ENCODE results near the gene TIMM17B. TPM values are rescaled to one million over a fixed set of nuclear protein-coding genes. Genes with fewer than 3 reads are reported as not detected.

Gene TIMM17B
- total and polyA plus RNA-seq, 2 of the 8 experiments (the other 6 are each of a cell fraction or from before 2014, with no cell fraction given): 77.8 to 246 TPM

- peak; percentile 82 to 84 for DNase-seq (ENCODE audit: low read depth in 1 of 2, low spot score in 2 of 2)
- TF ChIP-seq BRCA1 (IDR thresholded peaks at IDR 0.05; ENCODE audit: low read depth, low read length) (no peak), HDAC2 (IDR thresholded peaks at IDR 0.05; ENCODE audit: borderline replicate concordance in 1 of 2, low read depth in 2 of 2, low read length in 2 of 2) (no peak), NRF1 (IDR thresholded peaks at IDR 0.05; ENCODE audit: low read depth, low read length) (no peak), KDM5A (IDR thresholded peaks at IDR 0.05; ENCODE audit: low read length) (no peak), SIX5 (IDR thresholded peaks at IDR 0.05; ENCODE audit: low read depth, low read length) (no peak), SAP30 (IDR thresholded peaks at IDR 0.05; ENCODE audit: insufficient read depth, insufficient replicate concordance, low read length) (no peak), EZH2 (IDR thresholded peaks at IDR 0.05; ENCODE audit: low read depth, low read length, severe bottlenecking) (no peak), EP300 (IDR thresholded peaks at IDR 0.05; ENCODE audit: borderline replicate concordance in 1 of 2, low read depth in 2 of 2, low read length in 2 of 2) (no peak)
- TF ChIP-seq, protein P1, sequence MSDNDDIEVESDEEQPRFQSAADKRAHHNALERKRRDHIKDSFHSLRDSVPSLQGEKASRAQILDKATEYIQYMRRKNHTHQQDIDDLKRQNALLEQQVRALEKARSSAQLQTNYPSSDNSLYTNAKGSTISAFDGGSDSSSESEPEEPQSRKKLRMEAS (IDR thresholded peaks at IDR 0.05): no peak
- TF ChIP-seq, protein P2, sequence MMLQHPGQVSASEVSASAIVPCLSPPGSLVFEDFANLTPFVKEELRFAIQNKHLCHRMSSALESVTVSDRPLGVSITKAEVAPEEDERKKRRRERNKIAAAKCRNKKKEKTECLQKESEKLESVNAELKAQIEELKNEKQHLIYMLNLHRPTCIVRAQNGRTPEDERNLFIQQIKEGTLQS (IDR thresholded peaks at IDR 0.05; ENCODE audit: insufficient read depth, low read depth, low read length): no peak
Observed at GRCh38 chrX:48918643-48919340, 21.2 kb upstream of the TIMM17B start, which contains the start of gene PIM2. TSS of gene PIM2 (minus strand) at chrX:48919024. CDS start at chrX:48918834, 190 bp downstream.

More at GRCh38 chrX:48918643-48919340, 21.2 kb upstream of the TIMM17B start, which contains the start of gene PIM2:
- Histone ChIP-seq H3K36me3 (ENCODE audit: control insufficient read depth in 2 of 4, insufficient read depth in 4 of 4, low read length in 3 of 4) (peaks cover 7 to 41% (median 25%) of the 10 kb centered on the region in 4 experiments; a peak in 7 of 8 replicates), H3K23ac (ENCODE audit: insufficient read length) (peak within 1 kb of the TSS; percentile 53), H2BK20ac (ENCODE audit: low read length) (peak within 1 kb of the TSS; percentile 90; the same call in 1 of the 2 replicates), H3K9me3 (ENCODE audit: insufficient read depth in 2 of 2, low read depth in 1 of 2, low read length in 1 of 2) (no peaks in the 10 kb centered on the region; a peak in 1 of 4 replicates), H2AFZ (ENCODE audit: low read length) (no peak within 1 kb of the TSS), H2BK15ac (ENCODE audit: low read length) (no peak within 1 kb of the TSS), H2BK120ac (replicated peaks; ENCODE audit: low read depth, low read length) (peak within 1 kb of the TSS; percentile 33), H3K14ac (ENCODE audit: insufficient read length) (no peak within 1 kb of the TSS), H3K27ac (ENCODE audit: low read depth, low read length) (peak within 1 kb of the TSS; percentile 83), H4K91ac (replicated peaks; ENCODE audit: insufficient read length, low read length) (peak within 1 kb of the TSS; percentile 83), H3K4me2 (ENCODE audit: insufficient read depth in 1 of 2, low read depth in 2 of 2, low read length in 2 of 2) (peak within 1 kb of the TSS; percentile 83 to 94), H3K23me2 (ENCODE audit: low read depth, low read length) (peaks cover 11% of the 10 kb centered on the region), H2AK5ac (ENCODE audit: low read depth, low read length) (peak within 1 kb of the TSS; percentile 93; the same call in 1 of the 2 replicates), H3K79me1 (ENCODE audit: low read depth, low read length) (no peaks in the 10 kb centered on the region), H4K8ac (ENCODE audit: extremely low read depth, insufficient read depth, low read length) (peak within 1 kb of the TSS; percentile 95; the same call in 1 of the 2 replicates), H4K20me1 (replicated peaks in 1 of 2; ENCODE audit: control insufficient read depth in 1 of 2, insufficient read depth in 2 of 2, low read length in 2 of 2) (peaks cover 14 to 24% of the 10 kb centered on the region in 2 experiments), H2BK12ac (ENCODE audit: low read depth, low read length) (peak within 1 kb of the TSS; percentile 84; the same call in 1 of the 2 replicates), H3K79me2 (ENCODE audit: control insufficient read depth in 1 of 2, insufficient read depth in 2 of 2, low read length in 2 of 2) (peaks cover 16 to 59% of the 10 kb centered on the region in 2 experiments), H3K56ac (replicated peaks; ENCODE audit: insufficient read length, low read depth, low read length) (peak within 1 kb of the TSS; percentile 53), H3K4me3 (ENCODE audit: extremely low read depth in 1 of 4, insufficient read depth in 2 of 4, low read depth in 3 of 4, low read length in 4 of 4) (peak within 1 kb of the TSS; percentile 72 to 96 (median 88)), H4K5ac (ENCODE audit: insufficient read length, low read depth, low read length) (peak within 1 kb of the TSS; percentile 68), H3K4me1 (replicated peaks in 1 of 4; ENCODE audit: control insufficient read depth in 3 of 4, insufficient read depth in 4 of 4, low read length in 3 of 4) (peaks cover 8 to 15% (median 14%) of the 10 kb centered on the region in 4 experiments), H2BK5ac (ENCODE audit: low read depth, low read length) (peak within 1 kb of the TSS; percentile 96), H3K4ac (replicated peaks; ENCODE audit: insufficient read length, low read depth, low read length) (peak within 1 kb of the TSS; percentile 75), H3K18ac (ENCODE audit: extremely low read depth, low read length) (peak within 1 kb of the TSS; percentile 71), H3K27me3 (replicated peaks in 1 of 4; ENCODE audit: control insufficient read depth in 3 of 4, extremely low read depth in 1 of 4, insufficient read depth in 3 of 4, low read length in 3 of 4) (no peaks in the 10 kb centered on the region), H3K9ac (replicated peaks in 1 of 4; ENCODE audit: extremely low read depth in 1 of 4, low read depth in 3 of 4, low read length in 3 of 4) (peak within 1 kb of the TSS; percentile 78 to 96 (median 86))
- FAIRE-seq: peak; percentile 95
- POLR2A ChIA-PET (ENCODE audit: partially characterized antibody): interaction anchor here (0.6 to 30.9 kb wide), 9 partner anchors 8 to 1000 kb away, joined by 3 to 572 read pairs (median 4); partner anchors contain the start of genes PQBP1 and TIMM17B
- WGBS, 2 experiments (ENCODE audit: extremely low coverage in 1 of 2, insufficient coverage in 1 of 2, insufficient read length in 1 of 2, insufficient replicate concordance in 2 of 2, low coverage in 1 of 2, low lambda C conversion rate in 2 of 2, missing lambda C conversion rate in 1 of 2): 4% methylated on average over 28 of the region's 55 CpGs; no CpG with 5 or more reads in 1 of the 2 experiments
- CTCF ChIA-PET (ENCODE audit: partially characterized antibody): interaction anchor here (2.2 kb wide), 1 partner anchor 28 kb away, joined by 6 read pairs; no protein-coding TSS in a partner anchor
